GM21515 (cell line): ENCODE data around the gene NBAS.
"Not testable (repeated sequence)": the region's sequence is repeated elsewhere in the genome, so short reads cannot be mapped to it uniquely, and the experiment has no call there.

Source experiments
- ATAC-seq: cut with Tn5 transposase; IDR thresholded peaks from one replicate; pipeline ENCODE4 v1.9.1; 2021; ENCODE audit not compliant: unreplicated experiment

Gene NBAS

DNA sequence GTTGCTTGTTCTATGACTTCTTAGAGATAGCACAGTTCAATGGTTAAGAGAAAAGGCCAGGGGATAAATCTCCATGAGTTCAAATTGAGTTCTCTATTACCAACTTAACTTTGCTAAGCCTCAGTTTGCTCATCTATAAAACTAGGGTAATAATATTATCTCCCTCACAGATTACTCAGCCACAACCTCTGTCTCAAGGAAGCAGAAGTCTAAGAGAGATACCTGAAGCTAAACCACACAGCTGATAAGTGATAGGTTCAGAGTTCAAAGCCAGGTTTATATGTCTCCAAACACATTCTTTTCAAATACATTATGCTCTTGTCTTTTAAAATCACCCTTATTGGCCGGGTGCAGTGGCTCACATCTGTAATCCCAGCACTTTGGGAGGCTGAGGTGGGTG is 287.7 kb downstream of the NBAS start:
- ATAC-seq: no peak

DNA sequence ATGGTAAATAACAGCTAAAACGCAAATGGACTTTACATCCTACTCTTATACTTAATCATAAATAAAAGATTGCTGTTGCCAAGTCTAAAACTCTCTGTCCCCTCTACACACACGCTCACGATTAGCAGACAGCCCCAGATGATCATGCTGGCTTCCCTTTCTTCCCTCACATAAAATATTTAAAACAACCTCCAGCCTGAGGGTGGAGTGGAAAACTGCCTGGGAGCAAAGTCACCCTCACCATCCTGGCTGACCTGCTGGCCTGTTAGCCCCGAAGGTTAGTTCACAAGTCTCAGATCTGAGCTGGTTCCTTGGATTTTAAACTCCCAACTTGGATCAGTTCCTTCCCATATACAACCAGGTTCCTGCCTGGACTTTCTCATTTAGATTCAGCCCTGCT is 288.2 kb downstream of the NBAS start:
- ATAC-seq: no peak

DNA sequence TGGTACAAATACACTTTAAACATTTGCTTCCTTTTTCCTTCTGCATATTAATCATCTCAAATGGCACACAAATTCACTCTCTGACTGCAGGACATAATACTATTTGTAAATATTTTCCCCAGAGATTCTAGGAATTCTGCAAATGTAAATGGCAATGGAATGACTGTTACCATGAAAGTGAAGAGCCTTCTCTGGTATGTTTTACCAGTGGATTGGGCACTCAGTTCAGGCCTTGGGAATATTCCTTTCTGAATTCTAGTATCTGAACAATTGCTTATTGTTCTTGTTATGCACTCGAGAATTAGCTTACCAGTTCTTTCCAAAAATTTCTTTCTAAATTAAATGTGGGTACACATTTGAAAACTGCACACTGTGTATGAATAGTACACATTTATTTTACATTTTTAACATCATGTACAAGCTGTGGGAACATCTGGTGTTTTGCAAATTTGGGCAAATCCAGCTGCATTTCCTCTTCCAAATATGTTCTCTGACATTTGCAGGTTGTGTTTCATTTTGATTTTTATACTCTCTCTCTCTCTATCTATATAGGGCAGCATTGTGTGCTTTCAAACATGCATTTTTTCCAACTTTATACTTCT is 289.1 kb downstream of the NBAS start:
- no peak for ATAC-seq

DNA sequence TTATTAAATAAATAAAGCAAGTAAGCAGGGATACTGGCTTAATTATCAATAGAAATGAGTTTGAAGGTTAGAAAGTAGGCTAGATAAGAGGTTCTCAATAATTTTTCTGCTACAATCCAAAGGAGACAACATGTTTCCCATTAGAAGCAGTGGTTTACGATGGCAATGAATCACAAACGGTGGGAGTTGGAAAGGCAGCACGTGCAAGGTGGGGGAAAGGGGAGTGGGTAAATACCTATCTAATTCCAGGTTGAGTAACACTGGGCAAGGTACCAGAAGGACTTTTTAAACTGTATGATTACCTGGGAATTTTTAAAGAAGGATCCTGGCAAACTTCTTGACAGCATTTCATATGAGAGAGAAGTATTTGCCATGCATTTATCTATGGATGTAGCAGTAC is 289.9 kb downstream of the NBAS start:
- ATAC-seq: no peak

DNA sequence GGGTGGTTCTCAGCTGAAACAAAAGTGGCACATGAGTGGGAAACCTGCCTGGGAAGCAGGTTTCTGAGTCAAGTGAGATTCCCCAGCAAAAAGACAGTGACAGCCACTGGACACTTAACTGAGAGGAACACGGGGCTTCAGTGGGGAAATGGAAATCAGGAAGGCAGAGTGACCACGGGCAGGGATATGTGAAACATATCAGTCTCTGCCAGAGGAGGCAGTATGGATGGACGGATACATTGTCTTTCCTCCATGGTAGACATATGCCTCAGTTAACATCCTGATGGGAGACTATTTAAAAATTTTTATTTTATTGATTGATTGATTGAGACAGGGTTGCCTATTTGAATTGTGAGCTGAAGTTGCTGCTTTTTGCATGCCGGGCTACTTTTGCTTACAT is 292.1 kb downstream of the NBAS start:
- no peak for ATAC-seq

DNA sequence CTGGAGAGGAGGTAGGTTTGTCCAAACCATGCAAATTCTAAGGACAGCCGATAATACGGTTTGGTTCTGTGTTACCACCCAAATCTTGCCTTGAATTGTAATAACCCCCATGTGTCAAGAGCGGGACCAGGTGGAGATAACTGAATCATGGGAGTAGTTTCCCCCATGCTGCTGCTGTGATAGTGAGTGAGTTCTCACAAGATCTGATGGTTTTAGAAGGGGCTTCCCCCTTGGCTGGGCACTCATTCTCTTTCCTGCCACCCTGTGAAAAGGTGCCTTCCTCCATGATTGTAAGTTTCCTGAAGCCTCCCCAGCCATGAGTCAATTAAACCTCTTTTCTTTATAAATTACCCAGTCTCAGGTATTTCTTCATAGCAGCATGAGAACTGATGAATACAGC is 295.2 kb downstream of the NBAS start:
- no peak for ATAC-seq

DNA sequence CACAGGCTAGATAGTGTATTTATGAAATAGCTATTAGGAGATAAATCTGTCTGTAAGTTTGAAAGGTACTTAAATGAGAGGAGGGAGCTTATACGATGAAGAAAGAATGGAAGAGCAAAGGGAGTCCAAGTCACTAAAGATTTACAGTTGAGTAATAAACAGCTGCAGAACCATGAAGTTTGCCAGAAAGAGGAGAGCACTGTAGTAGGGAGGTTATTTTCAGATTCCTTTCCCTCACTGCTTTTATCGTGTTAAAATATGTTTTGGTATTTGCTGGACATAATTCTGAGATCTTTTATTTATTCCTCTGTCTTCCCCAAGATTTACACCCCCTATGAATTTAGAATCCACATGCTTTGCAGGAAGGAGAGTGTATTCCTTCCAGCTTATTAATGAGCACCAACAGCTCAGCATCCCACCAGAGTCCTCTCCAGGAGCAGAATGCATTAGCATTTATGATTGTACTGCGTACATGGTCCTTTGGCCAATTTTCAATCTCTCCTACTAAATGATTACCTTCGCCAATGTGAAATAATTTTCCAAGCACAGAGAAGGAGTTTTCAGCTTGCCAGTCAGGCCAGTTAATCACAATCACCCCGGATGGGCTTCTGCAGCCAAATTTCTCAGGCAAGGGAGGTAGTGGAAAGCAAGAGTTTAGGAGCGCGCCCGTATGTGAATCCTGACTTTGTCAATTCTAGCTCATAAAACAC is 297.0 kb downstream of the NBAS start:
- ATAC-seq: no peak

DNA sequence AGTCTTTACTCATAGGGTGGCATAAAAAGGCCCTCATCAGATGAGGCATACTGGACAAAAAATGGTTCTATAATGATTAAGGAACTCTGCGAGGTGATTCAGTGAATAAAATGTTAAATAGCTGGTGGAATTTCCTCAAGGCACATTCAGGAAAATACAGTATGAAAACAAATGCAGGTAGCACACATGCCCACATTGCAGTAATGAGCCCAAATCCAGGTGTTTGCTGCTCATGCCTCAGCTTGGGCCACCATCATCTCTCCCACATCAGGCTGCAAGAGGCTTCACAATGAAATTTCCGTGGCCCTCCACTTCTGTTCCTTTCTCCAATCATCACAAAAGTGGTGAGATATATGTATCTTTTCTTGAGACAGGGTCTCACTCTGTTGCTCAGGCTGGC is 298.3 kb downstream of the NBAS start:
- no peak for ATAC-seq

DNA sequence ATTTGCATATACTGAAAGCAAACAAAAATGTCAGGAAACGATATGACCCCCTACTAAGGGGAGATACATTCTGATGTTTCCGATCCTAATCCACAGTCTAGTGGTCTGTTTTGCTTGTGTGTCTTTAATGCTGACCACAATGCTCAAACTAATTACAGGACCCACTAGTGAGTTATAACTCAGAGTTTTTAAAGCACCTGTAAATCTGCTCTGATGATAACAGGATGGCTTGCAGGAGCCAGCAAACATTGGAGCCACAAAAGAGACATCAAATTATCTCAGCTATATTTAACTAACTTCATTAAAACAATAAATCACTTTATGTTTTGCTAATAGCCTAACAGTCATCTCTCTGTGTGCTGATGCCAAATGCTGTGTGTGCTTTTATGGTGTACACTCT is 300.3 kb downstream of the NBAS start:
- ATAC-seq: no peak

DNA sequence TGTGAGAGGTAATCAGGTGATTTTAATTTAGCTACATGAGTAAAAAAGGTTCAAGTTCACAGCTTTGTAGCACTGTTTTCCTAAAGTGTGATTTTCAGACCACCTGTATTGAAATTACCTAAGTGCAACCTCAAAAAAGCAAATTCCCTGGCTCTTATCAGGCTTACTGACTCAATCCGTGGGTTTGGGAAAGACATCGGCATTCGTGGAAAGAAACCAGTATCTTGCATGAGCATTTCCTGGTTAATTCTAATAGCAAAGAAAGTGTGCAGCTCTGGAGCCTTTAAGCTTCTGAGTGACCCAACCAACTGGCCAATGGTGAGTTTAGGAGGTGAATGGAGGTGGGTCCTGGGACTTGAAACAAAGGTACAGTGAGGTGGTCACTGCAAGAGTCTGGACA is 300.9 kb downstream of the NBAS start:
- no peak for ATAC-seq

DNA sequence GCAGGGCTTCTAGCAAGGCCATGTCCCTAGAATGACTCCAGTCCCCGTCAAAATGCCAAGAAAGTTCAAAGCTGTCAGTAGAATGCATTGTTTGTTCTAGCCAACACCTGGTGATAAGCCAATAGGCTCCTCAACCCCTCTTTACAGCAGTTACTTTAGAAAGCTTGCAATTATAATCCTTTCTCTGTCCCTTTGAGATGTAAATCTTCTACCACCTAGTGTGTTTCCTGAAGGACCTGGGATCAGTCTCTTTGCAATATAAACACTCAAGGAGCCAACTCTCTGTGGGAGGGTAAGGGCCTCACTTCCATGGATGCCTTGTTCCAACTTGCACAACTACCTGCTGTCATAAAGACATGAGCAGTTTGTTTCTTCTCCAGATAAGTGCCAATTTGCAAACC is 301.8 kb downstream of the NBAS start:
- ATAC-seq: no peak

DNA sequence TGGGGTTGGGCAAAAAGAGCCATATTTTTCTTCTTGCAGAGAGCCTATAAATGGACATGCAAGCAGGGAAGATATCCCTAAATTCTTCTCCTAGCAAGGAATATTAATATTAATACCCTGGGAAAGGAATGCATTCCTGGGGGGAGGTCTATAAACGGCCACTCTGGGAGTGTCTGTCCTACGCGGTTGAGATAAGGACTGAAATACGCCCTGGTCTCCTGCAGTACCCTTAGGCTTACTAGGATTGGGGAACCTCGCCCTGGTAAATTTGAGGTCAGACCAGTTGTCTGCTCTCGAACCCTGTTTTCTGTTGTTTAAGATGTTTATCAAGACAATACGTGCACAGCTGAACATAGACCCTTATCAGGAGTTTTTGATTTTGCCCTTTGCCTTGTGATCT is 302.7 kb downstream of the NBAS start:
- ATAC-seq: not testable (repeated sequence)

DNA sequence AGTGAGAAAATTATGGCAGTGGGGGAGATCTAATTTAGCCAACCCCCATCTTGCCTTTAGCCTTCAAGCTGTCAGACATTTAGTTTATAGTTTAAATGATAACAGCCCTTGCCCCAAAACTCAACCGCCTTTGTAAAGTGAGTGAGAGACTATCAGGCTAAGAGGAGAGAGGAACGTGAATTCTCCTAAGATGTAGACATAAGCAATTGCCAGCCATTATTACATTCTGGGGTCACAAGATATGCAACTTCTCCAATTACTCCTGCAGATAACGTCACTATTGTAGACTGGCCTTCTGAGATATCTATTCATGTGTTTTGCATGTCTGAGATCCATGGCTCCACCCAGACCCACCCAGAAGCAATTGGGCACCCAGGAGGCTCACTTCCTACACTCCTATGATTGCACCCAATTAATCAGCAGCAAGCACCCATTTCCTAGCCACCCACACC is 307.3 kb downstream of the NBAS start:
- no peak for ATAC-seq

DNA sequence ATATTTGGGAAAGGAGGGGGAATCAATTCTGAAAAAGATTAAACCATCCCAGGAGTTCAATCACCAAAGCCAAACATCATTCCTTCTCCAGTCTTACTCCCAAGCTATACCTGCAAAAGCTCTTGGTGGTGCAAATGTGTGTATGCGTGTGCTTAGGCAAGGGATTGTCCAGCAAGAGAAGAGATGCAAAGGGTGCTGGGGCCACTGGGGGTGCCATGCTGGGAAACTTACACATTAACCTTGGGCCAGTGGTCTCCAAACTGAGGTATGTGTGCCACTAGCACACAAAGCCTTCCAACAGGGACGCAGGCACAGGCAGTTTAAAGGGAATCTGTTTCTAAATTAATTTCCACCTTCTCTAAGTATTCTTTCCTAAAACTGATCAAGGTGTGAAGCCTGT is 307.9 kb downstream of the NBAS start:
- ATAC-seq: no peak

DNA sequence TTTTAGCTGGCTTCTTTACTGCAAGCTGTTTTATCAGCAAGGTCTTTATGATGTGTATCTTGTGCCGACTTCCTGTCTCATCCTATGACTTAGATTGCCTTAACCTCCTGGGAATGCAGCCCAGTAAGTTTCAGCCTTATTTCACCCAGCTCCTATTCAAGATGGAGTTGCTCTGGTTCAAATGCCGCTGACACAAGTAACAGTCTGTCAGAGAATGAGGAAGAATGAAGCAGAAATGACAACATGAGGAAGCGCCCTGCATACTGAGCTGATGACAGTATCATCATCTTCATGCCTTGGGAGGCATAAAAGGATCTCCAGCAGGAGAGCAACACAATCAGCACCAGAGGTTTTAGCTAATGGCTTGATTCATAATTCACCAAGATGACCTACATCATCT is 309.4 kb downstream of the NBAS start:
- no peak for ATAC-seq

DNA sequence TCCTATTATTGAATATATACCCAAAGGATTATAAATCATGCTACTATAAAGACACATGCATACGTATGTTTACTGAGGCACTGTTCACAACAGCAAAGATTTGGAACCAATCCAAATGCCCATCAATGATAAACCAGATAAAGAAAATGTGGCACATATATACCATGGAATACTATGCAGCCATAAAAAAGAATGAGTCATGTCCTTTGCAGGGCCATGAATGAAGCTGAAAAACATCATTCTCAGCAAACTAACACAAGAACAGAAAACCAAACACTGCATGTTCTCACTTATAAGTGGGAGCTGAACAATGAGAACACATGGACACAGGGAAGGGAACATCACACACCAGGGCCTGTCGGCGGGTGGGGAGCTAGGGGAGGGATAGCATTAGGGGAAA is 310.2 kb downstream of the NBAS start:
- not testable (repeated sequence) for ATAC-seq

DNA sequence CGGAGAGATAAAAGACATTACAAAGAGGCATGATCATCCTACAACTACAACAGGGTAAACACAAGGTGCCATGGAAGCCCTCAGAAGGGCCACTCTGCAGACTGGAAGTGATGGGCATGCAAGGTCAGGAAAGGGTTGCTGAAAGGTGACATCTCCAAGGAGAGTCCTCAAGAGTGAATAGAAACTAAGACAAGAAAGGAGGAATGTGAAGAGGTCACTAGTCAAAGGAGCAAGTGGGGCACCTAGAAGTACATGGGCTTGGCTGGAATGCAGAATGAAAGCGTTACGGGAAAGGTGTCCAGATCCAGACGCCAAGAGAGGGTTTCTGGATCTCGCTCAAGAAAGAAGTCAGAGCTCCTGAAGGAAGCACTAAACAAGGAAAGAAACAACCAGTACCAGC is 314.3 kb downstream of the NBAS start:
- ATAC-seq: no peak

DNA sequence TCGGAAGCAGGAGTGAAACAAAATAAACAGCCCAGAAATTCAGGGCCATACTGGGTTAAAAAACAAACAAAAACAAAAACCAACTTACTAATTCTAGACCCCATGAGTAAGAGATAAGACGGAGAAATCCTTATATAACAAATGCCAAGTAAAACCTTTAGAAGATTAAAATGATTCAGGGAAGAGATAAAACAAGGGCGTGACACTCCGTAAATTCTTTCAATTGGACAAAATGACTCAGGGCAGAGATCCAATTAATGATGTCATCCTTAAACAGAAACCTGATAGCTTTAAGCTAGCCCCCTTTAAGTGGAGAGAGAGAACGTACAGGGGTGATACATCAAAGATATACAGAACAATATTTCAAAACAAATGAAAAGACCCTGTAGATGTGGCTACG is 317.4 kb downstream of the NBAS start:
- ATAC-seq: no peak

DNA sequence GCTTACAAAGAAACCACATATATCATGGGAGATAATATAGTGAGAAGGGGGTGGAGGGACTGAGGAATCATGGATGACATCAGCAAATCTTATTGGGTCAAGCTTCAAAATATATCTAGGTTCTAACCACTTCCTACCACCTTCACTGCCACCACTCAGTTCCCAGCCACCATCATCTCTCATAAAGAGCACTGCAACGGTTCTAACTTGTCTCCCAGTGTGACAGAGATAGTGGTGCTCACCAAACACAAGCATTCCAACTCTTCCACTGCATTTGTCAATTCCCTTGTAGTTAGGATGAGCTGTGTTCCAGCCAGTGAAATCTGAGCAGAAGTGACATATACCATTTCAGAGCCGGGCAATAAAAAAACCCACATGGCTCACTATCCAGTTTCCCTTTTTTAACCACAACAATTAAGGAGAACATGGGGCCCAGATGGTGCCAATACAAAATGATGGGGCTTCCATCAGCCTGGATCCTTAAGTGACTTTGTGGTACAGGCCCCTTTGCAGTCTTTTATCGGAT is 318.1 kb downstream of the NBAS start:
- ATAC-seq: no peak

DNA sequence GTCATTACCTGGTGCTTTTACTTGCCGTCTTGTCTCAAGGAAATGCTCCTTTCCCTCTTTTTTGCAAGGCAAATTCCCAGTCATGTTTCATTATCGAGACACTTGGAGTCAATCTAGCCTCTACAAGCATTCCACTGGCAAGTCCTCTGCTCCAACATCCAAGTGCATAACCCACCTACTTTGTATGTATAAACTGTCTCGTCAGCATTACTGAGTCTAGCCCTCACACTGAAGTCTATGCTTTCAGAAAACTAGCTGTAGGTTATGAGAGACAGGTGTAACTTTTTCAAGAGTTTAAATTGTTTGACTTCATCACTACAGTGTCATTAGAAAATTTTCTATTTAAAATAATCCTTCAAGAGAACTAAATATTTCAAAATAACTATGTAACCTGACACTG is 319.2 kb downstream of the NBAS start:
- no peak for ATAC-seq

DNA sequence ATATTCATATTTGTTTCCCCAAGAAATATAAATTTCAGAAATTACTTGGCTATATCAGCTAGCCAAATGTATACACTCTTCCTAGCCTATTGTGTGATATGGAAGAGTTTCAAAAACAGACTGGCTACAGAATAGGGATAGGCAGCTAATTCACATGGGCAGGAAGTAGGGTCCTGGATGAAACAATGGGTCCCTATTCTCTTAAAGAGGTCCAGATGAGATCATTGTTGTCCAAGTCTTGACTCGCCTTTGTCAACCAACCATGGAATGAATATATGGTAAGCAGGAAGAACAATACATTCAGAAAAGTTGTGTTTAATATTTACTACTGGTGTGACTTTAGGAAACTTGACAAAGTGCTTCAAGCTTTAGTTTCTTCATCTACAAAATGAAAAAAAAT is 319.9 kb downstream of the NBAS start:
- ATAC-seq: no peak

DNA sequence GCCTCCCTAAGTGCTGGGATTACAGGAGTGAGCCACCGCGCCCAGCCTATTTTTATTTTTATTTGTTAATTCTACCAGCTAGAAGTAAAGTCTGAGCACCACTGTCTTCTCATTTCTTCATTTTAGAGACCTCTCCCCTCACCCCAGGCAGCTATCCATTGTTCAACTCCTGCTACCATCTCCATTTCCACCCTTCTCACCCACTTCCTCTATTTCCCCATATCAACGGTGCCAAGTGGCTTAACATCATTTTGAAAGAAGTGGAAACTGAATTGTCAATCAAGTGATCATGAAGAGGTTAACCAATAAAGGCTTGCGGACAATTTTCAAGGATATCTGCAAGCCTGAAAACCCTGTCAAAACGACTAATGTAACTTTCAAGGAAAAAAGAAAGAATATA is 323.1 kb downstream of the NBAS start:
- no peak for ATAC-seq
